ENCODE results near the gene FLNA. TPM values are rescaled to one million over a fixed set of nuclear protein-coding genes. Genes with fewer than 3 reads are reported as not detected.

FLNA gene
- total RNA-seq, 2 donors from 2014 or later: 230 to 308 TPM

GRCh38 chrX:154350429-154351182 lies 23.8 kb downstream of the FLNA start:
- ATAC-seq: no peak
- Histone ChIP-seq H3K9me3 (no peaks in the 10 kb centered on the region), H3K4me1 (no peaks in the 10 kb centered on the region), H3K36me3 (replicated peaks in 1 of 2; ENCODE audit: insufficient read depth in 1 of 2, low read depth in 2 of 2) (peaks cover 0 to 2% of the 10 kb centered on the region in 2 donors), H3K4me3 (no peak overlapping the region), H3K27me3 (no peaks in the 10 kb centered on the region), H3K27ac (no peak overlapping the region)
- WGBS, 2 donors: 80 to 89% methylated on average over 1 to 13 of the region's 19 CpGs
- no peak for DNase-seq
- no peak for TF ChIP-seq CTCF (IDR thresholded peaks at IDR 0.05)
- TF ChIP-seq POLR2A (IDR thresholded peaks at IDR 0.05): no peak
- intact Hi-C loops (cut with DNase I): no loop called here

GRCh38 chrX:154349979-154350378 lies 24.5 kb downstream of the FLNA start:
- ATAC-seq (no peak), DNase-seq (no peak)
- Histone ChIP-seq H3K4me3 (no peak overlapping the region), H3K9me3 (no peaks in the 10 kb centered on the region), H3K36me3 (replicated peaks in 1 of 2; ENCODE audit: insufficient read depth in 1 of 2, low read depth in 2 of 2) (peaks cover 0 to 2% of the 10 kb centered on the region in 2 donors), H3K27me3 (no peaks in the 10 kb centered on the region), H3K27ac (no peak overlapping the region), H3K4me1 (no peaks in the 10 kb centered on the region)
- WGBS, 2 donors: 90% methylated on average over 14 of the region's 15 CpGs; no CpG with 5 or more reads in 1 of the 2 donors
- TF ChIP-seq POLR2A (IDR thresholded peaks at IDR 0.05) (no peak), CTCF (IDR thresholded peaks at IDR 0.05) (no peak)
- intact Hi-C loops (cut with DNase I): no loop called here

DNA sequence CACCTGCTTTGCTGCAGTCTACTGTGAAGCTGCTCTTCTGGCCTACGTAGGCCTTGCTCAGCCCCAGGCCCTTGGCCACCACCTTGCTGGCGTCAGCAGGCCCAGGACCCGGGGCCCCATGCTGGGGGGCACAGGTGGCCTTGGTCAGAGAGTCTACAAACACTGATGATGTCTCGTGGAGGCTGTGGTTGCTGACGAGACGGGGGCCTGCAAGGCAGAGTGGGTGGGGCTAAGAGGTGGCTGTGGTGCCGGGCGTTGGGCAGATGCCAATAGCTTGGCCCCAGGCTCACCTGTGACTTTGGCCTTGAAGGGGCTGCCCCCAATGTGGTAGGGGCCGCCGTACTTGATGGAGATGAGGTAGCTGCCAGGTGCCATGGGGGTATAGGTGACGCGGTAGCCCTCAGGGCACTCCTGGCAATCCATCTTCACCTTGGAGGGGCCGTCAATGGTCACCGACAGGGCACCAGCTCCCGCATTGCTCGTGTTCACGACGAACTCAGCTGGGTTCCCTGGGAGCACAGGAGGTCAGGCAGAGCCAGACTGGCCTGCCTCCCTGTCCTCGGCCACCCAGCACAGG lies 25.0 kb downstream of the FLNA start:
- H3K9me3 ChIP-seq: no peaks in the 10 kb centered on the region
- WGBS, 2 donors: 67% methylated on average over 1 of the region's 19 CpGs; no CpG with 5 or more reads in 1 of the 2 donors
- H3K4me1 ChIP-seq: no peaks in the 10 kb centered on the region
- intact Hi-C loops (cut with DNase I): no loop called here
- no peaks in the 10 kb centered on the region for H3K27me3 ChIP-seq
- ATAC-seq (no peak), DNase-seq (no peak)
- TF ChIP-seq CTCF (IDR thresholded peaks at IDR 0.05): no peak
- TF ChIP-seq POLR2A (IDR thresholded peaks at IDR 0.05): no peak
- H3K27ac ChIP-seq: no peak overlapping the region
- peaks cover 0 to 2% of the 10 kb centered on the region in 2 donors for H3K36me3 ChIP-seq (replicated peaks in 1 of 2; ENCODE audit: insufficient read depth in 1 of 2, low read depth in 2 of 2)
- no peak overlapping the region for H3K4me3 ChIP-seq

DNA sequence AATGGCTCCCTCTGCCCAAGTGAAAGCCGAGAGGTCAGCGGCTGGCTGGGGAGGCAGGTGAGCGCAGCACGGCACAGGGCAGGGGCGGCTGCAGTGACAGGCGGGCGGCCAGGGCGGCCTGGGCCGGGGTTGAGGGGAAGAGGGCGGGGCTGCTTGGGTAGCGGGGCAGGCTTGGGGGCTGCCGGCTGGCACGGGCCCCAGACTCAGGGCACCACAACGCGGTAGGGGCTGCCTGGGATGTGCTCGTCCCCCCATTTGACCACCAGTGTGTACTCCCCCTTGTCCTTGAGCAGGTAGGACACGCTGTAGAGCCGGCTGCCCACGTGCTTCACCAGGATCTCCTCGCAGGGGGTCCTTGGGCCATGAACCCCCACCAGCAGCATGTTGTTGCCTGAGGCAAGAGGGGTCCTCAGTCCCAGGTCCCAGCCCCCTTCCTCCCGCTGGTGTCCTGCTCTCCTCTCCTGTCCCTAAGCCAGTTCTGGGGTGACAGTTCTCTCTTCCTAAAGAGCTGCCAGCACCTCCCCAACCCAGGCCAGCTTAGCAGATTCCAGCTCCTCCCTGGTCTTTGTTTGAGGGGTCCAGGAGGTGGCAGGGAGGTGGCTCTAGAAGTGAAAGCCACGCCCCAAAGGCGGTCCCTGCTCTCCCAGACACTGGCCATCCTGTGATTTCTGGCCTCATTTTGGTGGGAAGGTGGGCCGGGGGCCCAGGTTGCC lies 25.6 kb downstream of the FLNA start:
- H3K4me1 ChIP-seq: no peaks in the 10 kb centered on the region
- no peak for ATAC-seq
- no peaks in the 10 kb centered on the region for H3K27me3 ChIP-seq
- no peak for DNase-seq
- no peak for TF ChIP-seq CTCF (IDR thresholded peaks at IDR 0.05)
- TF ChIP-seq POLR2A (IDR thresholded peaks at IDR 0.05): no peak
- intact Hi-C loops (cut with DNase I): no loop called here
- H3K4me3 ChIP-seq: no peak overlapping the region
- no peaks in the 10 kb centered on the region for H3K9me3 ChIP-seq
- WGBS, 2 donors: 93 to 97% methylated on average over 7 to 10 of the region's 24 CpGs
- no peak overlapping the region for H3K27ac ChIP-seq
- H3K36me3 ChIP-seq (replicated peaks in 1 of 2; ENCODE audit: insufficient read depth in 1 of 2, low read depth in 2 of 2): peaks cover 0 to under 1% of the 10 kb centered on the region in 2 donors
